OCI-LY1 (cell line): Measurements from ENCODE around the gene PRPSAP1.

Experiments
- CTCF ChIP-seq: fragments of 200-600 bp; sonication (generic), shearing (Covaris generic); IDR thresholded peaks from 2 replicates; pipeline ENCODE4 v1.5.1; 2017; ENCODE audit warnings: mild to moderate bottlenecking, antibody characterized with exemption, low read length, moderate library complexity, mixed read lengths
- EZH2 ChIP-seq: fragments of 200-600 bp; sonication (generic), shearing (Covaris generic); IDR thresholded peaks from 2 replicates; pipeline ENCODE4 v1.8.0; 2017; ENCODE audit warnings: borderline replicate concordance, mixed run types, mild to moderate bottlenecking, antibody characterized with exemption, low read length, moderate library complexity, mixed read lengths

GRCh38 chr17:76278952-76279741 is 74.6 kb downstream of the PRPSAP1 start:
- TF ChIP-seq CTCF (peak; percentile 95), EZH2 (no peak)
